ENCODE measurements around the gene CCNO.
A peak's percentile ranks its signal among the peaks of the same experiment; 100 is the strongest.

DNA sequence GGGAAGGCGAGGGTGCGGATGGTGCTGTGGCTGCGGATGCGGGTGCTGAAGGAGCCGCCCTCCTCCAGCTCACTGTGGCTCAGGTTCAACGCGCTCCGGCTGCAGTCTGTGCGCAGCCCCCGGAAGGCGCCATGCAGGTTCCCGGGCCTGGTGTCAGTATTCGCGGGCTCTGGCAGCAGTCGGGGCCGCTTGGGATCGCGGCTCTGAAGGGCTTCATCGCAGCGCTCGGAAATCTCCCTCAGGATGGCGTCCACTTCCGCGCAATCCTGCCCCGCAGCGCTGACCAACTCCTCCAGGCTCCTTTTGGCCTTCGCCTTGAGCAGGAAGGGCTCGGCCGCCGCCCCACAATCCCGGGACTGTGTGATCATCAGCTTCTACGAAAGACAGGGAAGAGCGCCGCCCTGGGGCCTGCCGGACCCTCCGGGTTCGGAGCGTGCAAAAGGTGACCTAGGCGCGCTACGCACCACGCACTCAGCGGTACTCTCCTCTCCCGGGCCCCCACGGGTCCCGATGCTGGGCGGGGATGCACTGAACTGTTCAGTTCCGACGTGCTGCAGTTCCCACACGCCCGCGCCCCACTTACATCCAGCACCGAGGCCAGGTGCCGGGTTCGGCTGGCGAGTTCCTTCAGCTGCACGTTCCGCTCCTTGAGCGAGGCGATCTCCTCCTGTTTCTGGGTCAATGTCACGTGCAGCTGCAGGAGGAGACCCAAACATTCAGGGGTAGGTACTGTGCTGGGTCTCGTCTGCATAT, 12.8 kb downstream of the CCNO start:
- TF ChIP-seq, protein P1, sequence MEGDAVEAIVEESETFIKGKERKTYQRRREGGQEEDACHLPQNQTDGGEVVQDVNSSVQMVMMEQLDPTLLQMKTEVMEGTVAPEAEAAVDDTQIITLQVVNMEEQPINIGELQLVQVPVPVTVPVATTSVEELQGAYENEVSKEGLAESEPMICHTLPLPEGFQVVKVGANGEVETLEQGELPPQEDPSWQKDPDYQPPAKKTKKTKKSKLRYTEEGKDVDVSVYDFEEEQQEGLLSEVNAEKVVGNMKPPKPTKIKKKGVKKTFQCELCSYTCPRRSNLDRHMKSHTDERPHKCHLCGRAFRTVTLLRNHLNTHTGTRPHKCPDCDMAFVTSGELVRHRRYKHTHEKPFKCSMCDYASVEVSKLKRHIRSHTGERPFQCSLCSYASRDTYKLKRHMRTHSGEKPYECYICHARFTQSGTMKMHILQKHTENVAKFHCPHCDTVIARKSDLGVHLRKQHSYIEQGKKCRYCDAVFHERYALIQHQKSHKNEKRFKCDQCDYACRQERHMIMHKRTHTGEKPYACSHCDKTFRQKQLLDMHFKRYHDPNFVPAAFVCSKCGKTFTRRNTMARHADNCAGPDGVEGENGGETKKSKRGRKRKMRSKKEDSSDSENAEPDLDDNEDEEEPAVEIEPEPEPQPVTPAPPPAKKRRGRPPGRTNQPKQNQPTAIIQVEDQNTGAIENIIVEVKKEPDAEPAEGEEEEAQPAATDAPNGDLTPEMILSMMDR (IDR thresholded peaks at IDR 0.05; ENCODE audit: extremely low read depth in 1 of 2, insufficient read depth in 1 of 2, low read depth in 1 of 2, low read length in 2 of 2) = peak in 1 of 2 donors; percentile 17
- TF ChIP-seq, protein P2, sequence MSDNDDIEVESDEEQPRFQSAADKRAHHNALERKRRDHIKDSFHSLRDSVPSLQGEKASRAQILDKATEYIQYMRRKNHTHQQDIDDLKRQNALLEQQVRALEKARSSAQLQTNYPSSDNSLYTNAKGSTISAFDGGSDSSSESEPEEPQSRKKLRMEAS (IDR thresholded peaks at IDR 0.05; ENCODE audit: insufficient read depth, insufficient read length) = no peak
- TF ChIP-seq POLR2A (IDR thresholded peaks at IDR 0.05; ENCODE audit: low read depth, low read length) = no peak
- no peak for TF ChIP-seq POLR2AphosphoS5 (IDR thresholded peaks at IDR 0.05; ENCODE audit: insufficient read depth, low read depth, low read length)
- TF ChIP-seq EZH2 (IDR thresholded peaks at IDR 0.05; ENCODE audit: borderline replicate concordance, low read depth, low read length, severe bottlenecking) = peak; percentile 88
- no peak for TF ChIP-seq GATA2 (IDR thresholded peaks at IDR 0.05; ENCODE audit: insufficient read depth, insufficient read length, low read depth, low read length)

Measured in endothelial cell of umbilical vein (primary cell).